Body of pancreas (tissue), 4 donors: ENCODE results near the gene KBTBD8. TPM values are rescaled to one million over a fixed set of nuclear protein-coding genes. Genes with fewer than 3 reads are reported as not detected.

ENCODE experiments used
- ATAC-seq: fragments of 150-250 bp; one replicate; pipeline ENCODE4 v1.9.1; 2016
- DNase-seq, 4 donors: peaks; one replicate each; pipeline ENCODE4 v3.0.0-alpha.2; 2019
- H3K27ac ChIP-seq, 4 donors: fragments of 200-600 bp; sonication (generic); 1 replicate in 3 of 4; 2 replicates in 1 of 4; pipeline versions ENCODE4 v1.5.1 to v1.6.1; 2016 to 2019; ENCODE audit warnings: mild to moderate bottlenecking in 1 of 4, mixed read lengths in 1 of 4, moderate library complexity in 1 of 4
- H3K27me3 ChIP-seq, 2 donors: fragments of 200-600 bp; sonication (generic); one replicate each; pipeline ENCODE4 v1.6.0; 2016; ENCODE audit warnings: mild to moderate bottlenecking in 1 of 2
- H3K36me3 ChIP-seq, 2 donors: fragments of 200-600 bp; sonication (generic); replicated peaks in 1 of 2; 2 replicates each; pipeline ENCODE4 v1.5.1; 2016; ENCODE audit warnings: low read depth in 2 of 2; ENCODE audit not compliant: insufficient read depth in 1 of 2
- H3K4me1 ChIP-seq: fragments of 200-600 bp; sonication (generic); one replicate; pipeline ENCODE4 v1.6.0; 2016
- H3K4me3 ChIP-seq, 2 donors: fragments of 200-600 bp; sonication (generic); 1 replicate in 1 of 2; 2 replicates in 1 of 2; pipeline ENCODE4 v1.5.1; 2016 to 2019
- H3K9me3 ChIP-seq, 3 donors: fragments of 200-600 bp; sonication (generic); 1 replicate in 2 of 3; 2 replicates in 1 of 3; pipeline ENCODE4 v1.5.1; 2016
- CTCF ChIP-seq, 7 experiments: fragments of 450-650 bp in 4 of 7; fragments of 200-600 bp in 3 of 7; sonication (generic) in 3 of 7; IDR thresholded peaks; one replicate each; pipeline ENCODE4 v1.5.1; 2016 to 2019; ENCODE audit warnings: antibody characterized with exemption in 7 of 7
- POLR2A ChIP-seq, 3 donors: fragments of 450-650 bp; IDR thresholded peaks; one replicate each; pipeline ENCODE4 v1.6.1; 2016; ENCODE audit warnings: antibody characterized with exemption in 3 of 3, mild to moderate bottlenecking in 2 of 3
- WGBS, 2 donors: methylation state at CpG; one replicate each; pipeline ENCODE4 v1.1.5; 2017; 5-methylcytosine and 5-hydroxymethylcytosine counted together
- intact Hi-C: fragments of 100-400 bp; cut with DNase I; formaldehyde crosslinking; loops from one replicate; pipeline ENCODE4 v1.15.1; 2023
- total RNA-seq, 2 donors: library from RNA; depleted of rRNA; stranded (reverse); fragments of >200 nt; gene quantifications; one replicate each; pipeline ENCODE4 v1.1.0, GENCODE V29; 2016

The KBTBD8 gene
- total RNA-seq: under 1 TPM in 1 of 2 donors, not detected in 1; 0.78 TPM

GRCh38 chr3:66998113-66998903 lies at the start of gene KBTBD8:
KBTBD8 (plus strand) TSS chr3:66998307; CDS start chr3:66998356, 49 bp downstream.
- Histone ChIP-seq H3K36me3 (no peaks in the 10 kb centered on the region), H3K27me3 (no peaks in the 10 kb centered on the region), H3K9me3 (no peaks in the 10 kb centered on the region), H3K4me1 (peaks cover 7% of the 10 kb centered on the region), H3K4me3 (peak within 1 kb of the TSS; percentile 87 to 98), H3K27ac (peak within 1 kb of the TSS; percentile 8 to 71 (median 50))
- peak; percentile 97 to 98 (median 98) for DNase-seq
- ATAC-seq: peak; percentile 99
- TF ChIP-seq CTCF (IDR thresholded peaks at IDR 0.05): no peak
- TF ChIP-seq POLR2A (IDR thresholded peaks at IDR 0.05): peak in 2 of 3 donors; percentile 65 to 72
- intact Hi-C loops: no loop called here
- WGBS, 2 donors: 0 to 1% methylated on average over 37 to 75 of the region's 75 CpGs

GRCh38 chr3:66948838-66949237 lies 49.3 kb upstream of the KBTBD8 start:
- intact Hi-C loops: no loop called here
- no peaks in the 10 kb centered on the region for H3K4me1 ChIP-seq
- TF ChIP-seq CTCF (IDR thresholded peaks at IDR 0.05): no peak
- TF ChIP-seq POLR2A (IDR thresholded peaks at IDR 0.05): no peak
- no peak overlapping the region for H3K4me3 ChIP-seq
- H3K36me3 ChIP-seq: no peaks in the 10 kb centered on the region
- H3K27me3 ChIP-seq: no peaks in the 10 kb centered on the region
- H3K9me3 ChIP-seq: no peaks in the 10 kb centered on the region
- ATAC-seq (no peak), DNase-seq (no peak)
- H3K27ac ChIP-seq: no peak overlapping the region
- 42 to 44% methylated on average over 2 of the region's 2 CpGs for WGBS, 2 donors

DNA sequence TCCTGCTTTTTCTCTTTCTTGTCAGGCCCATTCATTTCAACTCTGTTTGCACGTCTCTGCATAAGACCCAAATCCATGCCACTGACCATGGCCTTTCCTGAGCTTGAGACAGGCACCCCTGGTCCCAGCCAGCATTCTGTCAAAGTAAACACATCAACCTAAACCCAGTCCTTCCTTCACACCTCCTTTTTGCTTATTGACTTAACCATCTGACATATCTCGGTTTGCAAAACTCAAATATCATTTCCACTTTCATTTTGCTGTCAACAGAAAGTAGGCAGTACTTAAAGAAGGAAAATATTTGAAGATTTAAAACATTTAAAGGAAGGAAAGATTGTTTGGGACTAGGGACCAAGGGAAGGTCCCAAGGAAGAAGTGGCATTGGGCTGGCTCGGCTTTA lies 48.2 kb upstream of the KBTBD8 start:
- no peak overlapping the region for H3K27ac ChIP-seq
- ATAC-seq: no peak

DNA sequence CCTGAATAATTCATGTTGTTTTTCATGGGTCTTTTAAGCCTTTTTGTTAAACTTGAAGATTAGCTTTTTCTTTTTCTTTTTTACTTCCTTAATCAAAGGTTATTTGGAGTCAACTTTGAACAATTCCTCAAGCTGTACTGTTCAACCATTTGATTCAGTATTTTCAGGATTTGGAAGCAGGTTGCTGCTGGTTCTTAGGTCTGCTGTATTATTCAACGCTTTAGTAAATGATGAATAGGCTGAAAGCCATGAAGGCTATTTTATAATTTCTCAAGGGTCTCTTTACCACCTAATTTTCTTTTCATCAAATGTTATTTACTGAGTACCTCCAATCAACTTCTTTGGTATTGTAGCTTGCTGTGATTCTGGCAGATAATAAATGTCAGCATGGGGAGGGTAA lies 45.8 kb upstream of the KBTBD8 start:
- Histone ChIP-seq H3K9me3 (no peaks in the 10 kb centered on the region), H3K36me3 (no peaks in the 10 kb centered on the region), H3K4me1 (no peaks in the 10 kb centered on the region), H3K27ac (no peak overlapping the region), H3K27me3 (no peaks in the 10 kb centered on the region), H3K4me3 (no peak overlapping the region)
- 69 to 77% methylated on average over 1 of the region's 1 CpG for WGBS, 2 donors
- intact Hi-C loops: no loop called here
- ATAC-seq (no peak), DNase-seq (no peak)
- TF ChIP-seq POLR2A (IDR thresholded peaks at IDR 0.05): no peak
- TF ChIP-seq CTCF (IDR thresholded peaks at IDR 0.05): no peak

More for the DNA sequence above, 48.2 kb upstream of the KBTBD8 start:
- intact Hi-C loops: no loop called here
- WGBS, 2 donors: 89 to 95% methylated on average over 3 of the region's 3 CpGs
- no peaks in the 10 kb centered on the region for H3K9me3 ChIP-seq
- no peak for DNase-seq
- H3K27me3 ChIP-seq: no peaks in the 10 kb centered on the region
- no peak overlapping the region for H3K4me3 ChIP-seq
- H3K4me1 ChIP-seq: no peaks in the 10 kb centered on the region
- TF ChIP-seq POLR2A (IDR thresholded peaks at IDR 0.05) (no peak), CTCF (IDR thresholded peaks at IDR 0.05) (no peak)
- H3K36me3 ChIP-seq: no peaks in the 10 kb centered on the region
